Hepatocyte (in vitro differentiated cells): ENCODE results near the gene CCDC28B. TPM values are rescaled to one million over a fixed set of nuclear protein-coding genes. Genes with fewer than 3 reads are reported as not detected.

Experiments
- DNase-seq: peaks from one replicate; pipeline ENCODE4 v3.0.0-alpha.2; 2016; ENCODE audit warnings: low spot score
- H2AFZ ChIP-seq: fragments of 200-600 bp; sonication (generic); 2 replicates; pipeline ENCODE4 v1.6.0; 2016; ENCODE audit warnings: antibody characterized with exemption, mild to moderate bottlenecking
- H3K27ac ChIP-seq: fragments of 200-600 bp; sonication (generic); 2 replicates; pipeline ENCODE4 v1.5.1; 2016; ENCODE audit warnings: mild to moderate bottlenecking
- H3K27me3 ChIP-seq: fragments of 200-600 bp; sonication (generic); 2 replicates; pipeline ENCODE4 v1.6.1; 2016
- H3K36me3 ChIP-seq: fragments of 200-600 bp; sonication (generic); replicated peaks from 2 replicates; pipeline ENCODE4 v1.5.1; 2016; ENCODE audit warnings: low read depth; ENCODE audit not compliant: insufficient read depth
- H3K4me1 ChIP-seq: fragments of 200-600 bp; sonication (generic); 2 replicates; pipeline ENCODE4 v1.5.1; 2016; ENCODE audit warnings: mild to moderate bottlenecking, moderate library complexity; ENCODE audit not compliant: insufficient read depth
- H3K4me2 ChIP-seq: fragments of 200-600 bp; sonication (generic); 2 replicates; pipeline ENCODE4 v1.6.0; 2016
- H3K4me3 ChIP-seq: fragments of 200-600 bp; sonication (generic); 2 replicates; pipeline ENCODE4 v1.5.1; 2016; ENCODE audit warnings: mild to moderate bottlenecking
- H3K79me2 ChIP-seq: fragments of 200-600 bp; sonication (generic); 2 replicates; pipeline ENCODE4 v1.6.0; 2017; ENCODE audit warnings: mild to moderate bottlenecking
- H3K9me2 ChIP-seq: fragments of 200-600 bp; sonication (generic); replicated peaks from 2 replicates; pipeline ENCODE4 v1.6.0; 2017; ENCODE audit warnings: mild to moderate bottlenecking; ENCODE audit not compliant: insufficient read depth
- H3K9me3 ChIP-seq: fragments of 200-600 bp; sonication (generic); 2 replicates; pipeline ENCODE4 v1.5.1; 2016; ENCODE audit warnings: low read depth, mild to moderate bottlenecking
- H4K20me1 ChIP-seq: fragments of 200-600 bp; sonication (generic); 2 replicates; pipeline ENCODE4 v1.6.0; 2016; ENCODE audit warnings: mild to moderate bottlenecking; ENCODE audit not compliant: insufficient read depth, poor library complexity, severe bottlenecking
- EZH2 ChIP-seq: fragments of 200-600 bp; sonication (generic); IDR thresholded peaks from 2 replicates; pipeline ENCODE4 v1.6.1; 2016; ENCODE audit warnings: antibody characterized with exemption, mild to moderate bottlenecking, borderline replicate concordance
- EZH2phosphoT487 ChIP-seq: fragments of 200-600 bp; sonication (generic); IDR thresholded peaks from one replicate; pipeline ENCODE4 v1.6.1; 2018; ENCODE audit warnings: antibody characterized with exemption, mild to moderate bottlenecking, low read depth, moderate library complexity; ENCODE audit not compliant: unreplicated experiment, severe bottlenecking
- WGBS: methylation state at CpG from one replicate; pipeline ENCODE4 v1.1.6; 2016; ENCODE audit warnings: low lambda C conversion rate; ENCODE audit errors: missing lambda C conversion rate; 5-methylcytosine and 5-hydroxymethylcytosine counted together
- polyA plus RNA-seq: library from polyadenylated mRNA; unstranded; fragments of >200 nt; fragmentation: Nextera tagmentation; extraction: Ambion mirVana; gene quantifications from 2 replicates; pipeline ENCODE4 v1.2.1, GENCODE V29; 2016
- total RNA-seq: library from RNA; depleted of rRNA; stranded (reverse); fragments of >200 nt; gene quantifications from 2 replicates; pipeline ENCODE4 v1.2.3, GENCODE V29; 2014
- TF ChIP-seq, protein P1 (sequence below): fragments of 200-600 bp; sonication (generic); IDR thresholded peaks from 2 replicates; pipeline ENCODE4 v1.5.1; 2016; ENCODE audit warnings: antibody characterized with exemption, mild to moderate bottlenecking; ENCODE audit not compliant: poor library complexity

The CCDC28B gene
- total and polyA plus RNA-seq, 2 experiments from 2014 or later, result 15.8 to 29.5 TPM

DNA sequence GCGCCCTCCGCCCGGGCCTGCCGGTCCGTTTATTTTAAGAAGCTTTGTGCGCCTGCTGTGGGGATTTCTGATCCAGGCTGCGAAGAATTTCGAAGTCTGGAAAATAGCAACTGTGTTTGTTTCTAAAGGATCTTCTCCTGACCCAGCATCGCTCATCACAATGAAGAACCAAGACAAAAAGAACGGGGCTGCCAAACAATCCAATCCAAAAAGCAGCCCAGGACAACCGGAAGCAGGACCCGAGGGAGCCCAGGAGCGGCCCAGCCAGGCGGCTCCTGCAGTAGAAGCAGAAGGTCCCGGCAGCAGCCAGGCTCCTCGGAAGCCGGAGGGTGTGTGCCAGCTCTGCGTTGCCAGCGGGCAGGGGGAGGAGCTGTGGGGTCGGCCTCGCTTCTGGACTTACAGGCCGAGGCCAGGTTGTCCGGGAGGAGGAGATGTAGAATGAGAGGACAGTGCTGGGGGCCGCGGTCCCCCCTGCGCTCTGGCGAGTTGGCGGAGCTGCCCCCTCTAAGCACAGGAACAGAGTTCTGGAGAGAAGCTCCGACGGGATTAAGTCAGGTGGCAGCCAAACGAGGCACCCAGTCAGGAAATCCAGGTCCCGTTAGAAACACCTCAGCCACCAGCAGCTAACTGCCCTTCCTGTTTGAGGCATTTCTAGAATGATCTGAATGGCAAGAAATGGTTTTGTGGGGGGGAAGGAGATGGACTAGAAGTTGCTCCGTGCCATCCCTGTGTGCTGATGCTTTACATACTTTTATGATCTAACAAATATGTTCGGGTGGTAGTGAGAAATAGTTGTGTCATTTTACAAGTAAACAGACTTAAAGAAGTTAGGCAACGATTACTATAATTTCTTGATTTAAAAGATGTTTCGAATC is 20.0 kb upstream of the CCDC28B start:
- 9% methylated on average over 36 of the region's 36 CpGs for WGBS
- Histone ChIP-seq H4K20me1 (peaks cover 28% of the 10 kb centered on the region), H3K4me2 (peak overlapping the region; percentile 98), H3K79me2 (peaks cover 53% of the 10 kb centered on the region), H3K9me3 (no peaks in the 10 kb centered on the region), H3K27me3 (no peaks in the 10 kb centered on the region), H3K36me3 (peaks cover 8% of the 10 kb centered on the region), H3K4me1 (peaks cover 32% of the 10 kb centered on the region), H3K9me2 (no peaks in the 10 kb centered on the region), H3K27ac (peak overlapping the region; percentile 100), H2AFZ (peak overlapping the region; percentile 89), H3K4me3 (peak overlapping the region; percentile 91)
- peak; percentile 71 for DNase-seq
- TF ChIP-seq EZH2, result no peak
- TF ChIP-seq, protein P1, sequence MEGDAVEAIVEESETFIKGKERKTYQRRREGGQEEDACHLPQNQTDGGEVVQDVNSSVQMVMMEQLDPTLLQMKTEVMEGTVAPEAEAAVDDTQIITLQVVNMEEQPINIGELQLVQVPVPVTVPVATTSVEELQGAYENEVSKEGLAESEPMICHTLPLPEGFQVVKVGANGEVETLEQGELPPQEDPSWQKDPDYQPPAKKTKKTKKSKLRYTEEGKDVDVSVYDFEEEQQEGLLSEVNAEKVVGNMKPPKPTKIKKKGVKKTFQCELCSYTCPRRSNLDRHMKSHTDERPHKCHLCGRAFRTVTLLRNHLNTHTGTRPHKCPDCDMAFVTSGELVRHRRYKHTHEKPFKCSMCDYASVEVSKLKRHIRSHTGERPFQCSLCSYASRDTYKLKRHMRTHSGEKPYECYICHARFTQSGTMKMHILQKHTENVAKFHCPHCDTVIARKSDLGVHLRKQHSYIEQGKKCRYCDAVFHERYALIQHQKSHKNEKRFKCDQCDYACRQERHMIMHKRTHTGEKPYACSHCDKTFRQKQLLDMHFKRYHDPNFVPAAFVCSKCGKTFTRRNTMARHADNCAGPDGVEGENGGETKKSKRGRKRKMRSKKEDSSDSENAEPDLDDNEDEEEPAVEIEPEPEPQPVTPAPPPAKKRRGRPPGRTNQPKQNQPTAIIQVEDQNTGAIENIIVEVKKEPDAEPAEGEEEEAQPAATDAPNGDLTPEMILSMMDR, result no peak
- no peak for TF ChIP-seq EZH2phosphoT487

DNA sequence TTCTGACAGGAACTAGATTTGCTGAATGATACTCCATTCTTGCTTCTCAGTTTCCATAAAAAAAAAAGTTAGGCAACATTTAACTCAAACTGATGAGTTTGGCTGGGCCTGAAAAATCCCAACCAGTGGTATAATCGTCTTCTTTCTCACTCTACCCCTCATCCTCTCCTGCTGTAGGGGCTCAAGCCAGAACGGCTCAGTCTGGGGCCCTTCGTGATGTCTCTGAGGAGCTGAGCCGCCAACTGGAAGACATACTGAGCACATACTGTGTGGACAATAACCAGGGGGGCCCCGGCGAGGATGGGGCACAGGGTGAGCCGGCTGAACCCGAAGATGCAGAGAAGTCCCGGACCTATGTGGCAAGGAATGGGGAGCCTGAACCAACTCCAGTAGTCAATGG is 19.3 kb upstream of the CCDC28B start:
- H3K27ac ChIP-seq, result peak overlapping the region; percentile 100
- peaks cover 58% of the 10 kb centered on the region for H3K79me2 ChIP-seq
- no peak overlapping the region for H2AFZ ChIP-seq
- peaks cover 32% of the 10 kb centered on the region for H3K4me1 ChIP-seq
- H3K4me2 ChIP-seq, result peak overlapping the region; percentile 98
- TF ChIP-seq, protein P1, result no peak
- TF ChIP-seq EZH2, result no peak
- TF ChIP-seq EZH2phosphoT487, result no peak
- DNase-seq, result no peak
- 90% methylated on average over 9 of the region's 9 CpGs for WGBS
- no peaks in the 10 kb centered on the region for H3K27me3 ChIP-seq
- H3K4me3 ChIP-seq, result peak overlapping the region; percentile 91
- peaks cover 31% of the 10 kb centered on the region for H4K20me1 ChIP-seq
- H3K36me3 ChIP-seq, result peaks cover 8% of the 10 kb centered on the region
- H3K9me3 ChIP-seq, result no peaks in the 10 kb centered on the region
- no peaks in the 10 kb centered on the region for H3K9me2 ChIP-seq

DNA sequence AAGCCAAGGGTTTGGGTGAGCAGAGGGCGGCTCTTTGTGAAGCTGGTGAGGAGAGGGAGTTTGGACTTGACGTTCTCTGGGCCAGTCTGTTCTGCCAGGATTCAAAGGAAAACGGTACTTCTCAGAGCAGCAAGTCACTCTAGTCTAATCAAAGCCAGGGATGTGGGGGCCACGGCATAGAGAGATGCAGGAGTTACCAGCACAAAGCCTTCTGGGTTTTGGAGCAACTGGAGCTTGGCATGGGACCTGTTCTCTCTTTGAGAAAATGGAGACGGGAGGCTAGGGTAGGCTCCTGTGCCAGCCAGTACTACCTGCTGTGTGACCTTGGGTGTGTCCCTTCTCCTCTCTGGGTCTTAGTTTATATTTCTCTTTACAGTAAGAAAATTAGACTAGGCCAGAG is 18.8 kb upstream of the CCDC28B start:
- Histone ChIP-seq H3K27ac (peak overlapping the region; percentile 100), H3K4me3 (no peak overlapping the region), H3K79me2 (peaks cover 63% of the 10 kb centered on the region), H3K4me2 (peak overlapping the region; percentile 98), H3K9me3 (no peaks in the 10 kb centered on the region), H3K9me2 (no peaks in the 10 kb centered on the region), H3K4me1 (peaks cover 32% of the 10 kb centered on the region), H2AFZ (no peak overlapping the region), H3K36me3 (peaks cover 8% of the 10 kb centered on the region), H3K27me3 (no peaks in the 10 kb centered on the region), H4K20me1 (peaks cover 35% of the 10 kb centered on the region)
- WGBS, result 92% methylated on average over 5 of the region's 5 CpGs
- TF ChIP-seq EZH2phosphoT487 (no peak), EZH2 (no peak)
- TF ChIP-seq, protein P1, result no peak
- DNase-seq, result no peak
